Lower leg skin (tissue), 3 donors: ENCODE data around the gene GUCY2D.

Source experiments
- POLR2A ChIP-seq, 2 donors: fragments of 450-650 bp; IDR thresholded peaks; one replicate each; pipeline ENCODE4 v1.6.1; 2016 to 2017; ENCODE audit warnings: antibody characterized with exemption in 2 of 2, mild to moderate bottlenecking in 1 of 2, moderate library complexity in 1 of 2
- TF ChIP-seq, protein P1 (sequence below), 3 donors: fragments of 450-650 bp; IDR thresholded peaks; one replicate each; pipeline ENCODE4 v1.5.1; 2016; ENCODE audit warnings: antibody characterized with exemption in 3 of 3, mild to moderate bottlenecking in 3 of 3, moderate library complexity in 2 of 3

DNA sequence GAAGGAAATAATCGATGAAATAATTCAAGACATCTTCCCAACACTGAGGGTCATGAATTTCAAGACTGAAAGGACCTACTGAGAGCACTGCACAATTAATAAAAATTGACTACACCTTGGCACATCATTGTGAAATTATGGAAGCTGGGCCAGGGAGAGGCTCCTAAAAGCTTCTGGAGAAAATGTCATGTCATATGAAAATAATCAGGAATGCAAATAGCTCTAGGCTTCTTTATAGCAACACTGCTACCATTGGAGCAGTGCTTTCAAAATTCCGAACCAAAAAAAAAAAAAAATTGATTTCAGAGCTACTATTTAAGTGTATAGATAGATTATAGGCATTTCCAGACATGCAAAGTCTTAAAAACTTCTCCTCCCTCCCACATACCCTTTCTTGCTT, 30.0 kb downstream of the GUCY2D start:
- TF ChIP-seq, protein P1, sequence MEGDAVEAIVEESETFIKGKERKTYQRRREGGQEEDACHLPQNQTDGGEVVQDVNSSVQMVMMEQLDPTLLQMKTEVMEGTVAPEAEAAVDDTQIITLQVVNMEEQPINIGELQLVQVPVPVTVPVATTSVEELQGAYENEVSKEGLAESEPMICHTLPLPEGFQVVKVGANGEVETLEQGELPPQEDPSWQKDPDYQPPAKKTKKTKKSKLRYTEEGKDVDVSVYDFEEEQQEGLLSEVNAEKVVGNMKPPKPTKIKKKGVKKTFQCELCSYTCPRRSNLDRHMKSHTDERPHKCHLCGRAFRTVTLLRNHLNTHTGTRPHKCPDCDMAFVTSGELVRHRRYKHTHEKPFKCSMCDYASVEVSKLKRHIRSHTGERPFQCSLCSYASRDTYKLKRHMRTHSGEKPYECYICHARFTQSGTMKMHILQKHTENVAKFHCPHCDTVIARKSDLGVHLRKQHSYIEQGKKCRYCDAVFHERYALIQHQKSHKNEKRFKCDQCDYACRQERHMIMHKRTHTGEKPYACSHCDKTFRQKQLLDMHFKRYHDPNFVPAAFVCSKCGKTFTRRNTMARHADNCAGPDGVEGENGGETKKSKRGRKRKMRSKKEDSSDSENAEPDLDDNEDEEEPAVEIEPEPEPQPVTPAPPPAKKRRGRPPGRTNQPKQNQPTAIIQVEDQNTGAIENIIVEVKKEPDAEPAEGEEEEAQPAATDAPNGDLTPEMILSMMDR (IDR thresholded peaks at IDR 0.05), result no peak
- no peak for TF ChIP-seq POLR2A (IDR thresholded peaks at IDR 0.05)
